GM19025 (cell line): Measurements from ENCODE around the gene OLA1.
A peak's percentile ranks its signal among the peaks of the same experiment; 100 is the strongest.

Source experiments
- ATAC-seq: cut with Tn5 transposase; IDR thresholded peaks from one replicate; pipeline ENCODE4 v1.9.1; 2021; ENCODE audit warnings: mild to moderate bottlenecking, low read depth, moderate library complexity; ENCODE audit not compliant: unreplicated experiment

Gene OLA1

GRCh38 chr2:174125090-174125489, 123.2 kb downstream of the OLA1 start:
- no peak for ATAC-seq

GRCh38 chr2:174124181-174124580, 124.2 kb downstream of the OLA1 start:
- ATAC-seq, result no peak

GRCh38 chr2:174122185-174122584, 126.1 kb downstream of the OLA1 start:
- ATAC-seq, result no peak

- no peak for ATAC-seq
Measured at GRCh38 chr2:174121612-174122011, 126.7 kb downstream of the OLA1 start.

GRCh38 chr2:174121175-174121574, 127.2 kb downstream of the OLA1 start:
- no peak for ATAC-seq

GRCh38 chr2:174120346-174120745, 128.0 kb downstream of the OLA1 start:
- ATAC-seq, result no peak

- no peak for ATAC-seq
Measured at GRCh38 chr2:174117951-174118930, 130.1 kb downstream of the OLA1 start.

- ATAC-seq, result no peak
Measured at GRCh38 chr2:174112073-174112472, 136.3 kb downstream of the OLA1 start.

GRCh38 chr2:174108579-174108978, 139.8 kb downstream of the OLA1 start:
- no peak for ATAC-seq

- ATAC-seq, result no peak
Measured at GRCh38 chr2:174106736-174107135, 141.6 kb downstream of the OLA1 start.

- ATAC-seq, result no peak
Measured at GRCh38 chr2:174094542-174094941, 153.8 kb downstream of the OLA1 start.

- ATAC-seq, result no peak
Measured at GRCh38 chr2:174090476-174090875, 157.9 kb downstream of the OLA1 start.

- no peak for ATAC-seq
Measured at GRCh38 chr2:174088706-174089460, 159.4 kb downstream of the OLA1 start.

GRCh38 chr2:174086708-174087107, 161.6 kb downstream of the OLA1 start:
- ATAC-seq, result peak; percentile 78

- no peak for ATAC-seq
Measured at GRCh38 chr2:174085781-174086180, 162.6 kb downstream of the OLA1 start.

- no peak for ATAC-seq
Measured at GRCh38 chr2:174083843-174084458, 164.4 kb downstream of the OLA1 start.

- ATAC-seq, result no peak
Measured at GRCh38 chr2:174080672-174081121, 167.6 kb downstream of the OLA1 start.

- ATAC-seq, result no peak
Measured at GRCh38 chr2:174078275-174078674, 170.1 kb downstream of the OLA1 start.

GRCh38 chr2:174076975-174077374, 171.4 kb downstream of the OLA1 start:
- no peak for ATAC-seq

- ATAC-seq, result no peak
Measured at GRCh38 chr2:174076040-174076439, 172.3 kb downstream of the OLA1 start.

- no peak for ATAC-seq
Measured at GRCh38 chr2:174074831-174075230, 173.5 kb downstream of the OLA1 start.
